Activated naive CD8-positive, alpha-beta T cell (primary cell): ENCODE measurements around the gene PTPN9.
A peak's percentile ranks its signal among the peaks of the same experiment; 100 is the strongest.
"Not testable (repeated sequence)": the region's sequence is repeated elsewhere in the genome, so short reads cannot be mapped to it uniquely, and the experiment has no call there.

Experiments
- H3K27ac Mint-ChIP-seq: one replicate; pipeline ENCODE4 v1.8.0; 2021; ENCODE audit warnings: mixed read lengths
- H3K27me3 Mint-ChIP-seq: one replicate; pipeline ENCODE4 v1.8.0; 2021; ENCODE audit warnings: mixed read lengths
- H3K36me3 Mint-ChIP-seq: one replicate; pipeline ENCODE4 v1.8.0; 2021; ENCODE audit warnings: mixed read lengths
- H3K4me1 Mint-ChIP-seq: one replicate; pipeline ENCODE4 v1.8.0; 2021; ENCODE audit warnings: low read depth, mixed read lengths
- H3K4me3 Mint-ChIP-seq: one replicate; pipeline ENCODE4 v1.8.0; 2021; ENCODE audit warnings: mild to moderate bottlenecking, mixed read lengths
- H3K9me3 Mint-ChIP-seq: one replicate; pipeline ENCODE4 v1.8.0; 2021; ENCODE audit warnings: low read depth, mixed read lengths

PTPN9 gene

GRCh38 chr15:75561888-75562287 is 17.2 kb downstream of the PTPN9 start:
- Mint-ChIP-seq H3K27me3 (no peaks in the 10 kb centered on the region), H3K36me3 (peaks cover 2% of the 10 kb centered on the region), H3K4me3 (no peak overlapping the region), H3K9me3 (no peaks in the 10 kb centered on the region), H3K4me1 (peaks cover 3% of the 10 kb centered on the region), H3K27ac (no peak overlapping the region)

- not testable (repeated sequence) for H3K27ac Mint-ChIP-seq, H3K4me3 Mint-ChIP-seq, H3K4me1 Mint-ChIP-seq, H3K9me3 Mint-ChIP-seq, H3K27me3 Mint-ChIP-seq, H3K36me3 Mint-ChIP-seq
These were observed 19.8 kb downstream of the PTPN9 start for GRCh38 chr15:75559360-75559759.

GRCh38 chr15:75558955-75559354 is 20.2 kb downstream of the PTPN9 start:
- not testable (repeated sequence) for H3K4me1 Mint-ChIP-seq, H3K9me3 Mint-ChIP-seq, H3K36me3 Mint-ChIP-seq, H3K27ac Mint-ChIP-seq, H3K27me3 Mint-ChIP-seq, H3K4me3 Mint-ChIP-seq

GRCh38 chr15:75554717-75555116 is 24.4 kb downstream of the PTPN9 start:
- H3K27ac Mint-ChIP-seq, result no peak overlapping the region
- no peaks in the 10 kb centered on the region for H3K4me1 Mint-ChIP-seq
- no peaks in the 10 kb centered on the region for H3K9me3 Mint-ChIP-seq
- H3K4me3 Mint-ChIP-seq, result no peak overlapping the region
- no peaks in the 10 kb centered on the region for H3K36me3 Mint-ChIP-seq
- no peaks in the 10 kb centered on the region for H3K27me3 Mint-ChIP-seq

- Mint-ChIP-seq H3K27me3 (no peaks in the 10 kb centered on the region), H3K9me3 (no peaks in the 10 kb centered on the region), H3K36me3 (no peaks in the 10 kb centered on the region), H3K4me1 (no peaks in the 10 kb centered on the region), H3K27ac (no peak overlapping the region), H3K4me3 (no peak overlapping the region)
These were observed 25.5 kb downstream of the PTPN9 start for GRCh38 chr15:75553659-75554058.

GRCh38 chr15:75551091-75551490 is 28.0 kb downstream of the PTPN9 start:
- H3K4me3 Mint-ChIP-seq, result no peak overlapping the region
- no peak overlapping the region for H3K27ac Mint-ChIP-seq
- no peaks in the 10 kb centered on the region for H3K4me1 Mint-ChIP-seq
- no peaks in the 10 kb centered on the region for H3K36me3 Mint-ChIP-seq
- H3K9me3 Mint-ChIP-seq, result no peaks in the 10 kb centered on the region
- H3K27me3 Mint-ChIP-seq, result no peaks in the 10 kb centered on the region

- Mint-ChIP-seq H3K4me1 (peaks cover 16% of the 10 kb centered on the region), H3K27me3 (no peaks in the 10 kb centered on the region), H3K9me3 (no peaks in the 10 kb centered on the region), H3K4me3 (no peak overlapping the region), H3K36me3 (no peaks in the 10 kb centered on the region), H3K27ac (no peak overlapping the region)
These were observed 34.1 kb downstream of the PTPN9 start for GRCh38 chr15:75545064-75545463.

- no peaks in the 10 kb centered on the region for H3K9me3 Mint-ChIP-seq
- no peak overlapping the region for H3K4me3 Mint-ChIP-seq
- H3K4me1 Mint-ChIP-seq, result peaks cover 19% of the 10 kb centered on the region
- no peaks in the 10 kb centered on the region for H3K36me3 Mint-ChIP-seq
- no peaks in the 10 kb centered on the region for H3K27me3 Mint-ChIP-seq
- no peak overlapping the region for H3K27ac Mint-ChIP-seq
These were observed 34.8 kb downstream of the PTPN9 start for GRCh38 chr15:75544359-75544758.

GRCh38 chr15:75542949-75543545 is 36.1 kb downstream of the PTPN9 start:
- not testable (repeated sequence) for H3K4me3 Mint-ChIP-seq, H3K27me3 Mint-ChIP-seq, H3K27ac Mint-ChIP-seq, H3K9me3 Mint-ChIP-seq, H3K36me3 Mint-ChIP-seq
- H3K4me1 Mint-ChIP-seq, result peaks cover 19% of the 10 kb centered on the region

- Mint-ChIP-seq H3K9me3 (no peaks in the 10 kb centered on the region), H3K27ac (no peak overlapping the region), H3K27me3 (no peaks in the 10 kb centered on the region)
These were observed 36.7 kb downstream of the PTPN9 start for GRCh38 chr15:75542386-75542797.

GRCh38 chr15:75538376-75538775 is 40.7 kb downstream of the PTPN9 start:
- H3K9me3 Mint-ChIP-seq, result no peaks in the 10 kb centered on the region
- H3K4me3 Mint-ChIP-seq, result no peak overlapping the region
- H3K4me1 Mint-ChIP-seq, result peaks cover 8% of the 10 kb centered on the region
- H3K27ac Mint-ChIP-seq, result no peak overlapping the region
- peaks cover 2% of the 10 kb centered on the region for H3K36me3 Mint-ChIP-seq
- H3K27me3 Mint-ChIP-seq, result no peaks in the 10 kb centered on the region

More at GRCh38 chr15:75542386-75542797, 36.7 kb downstream of the PTPN9 start:
- peaks cover 21% of the 10 kb centered on the region for H3K4me1 Mint-ChIP-seq
- H3K4me3 Mint-ChIP-seq, result no peak overlapping the region
- peaks cover 2% of the 10 kb centered on the region for H3K36me3 Mint-ChIP-seq

GRCh38 chr15:75533945-75534344 is 45.2 kb downstream of the PTPN9 start:
- Mint-ChIP-seq H3K9me3 (no peaks in the 10 kb centered on the region), H3K4me1 (peaks cover 12% of the 10 kb centered on the region), H3K36me3 (peaks cover 2% of the 10 kb centered on the region), H3K27ac (peak overlapping the region; percentile 41), H3K27me3 (no peaks in the 10 kb centered on the region), H3K4me3 (no peak overlapping the region)

- H3K4me3 Mint-ChIP-seq, result no peak overlapping the region
- no peaks in the 10 kb centered on the region for H3K9me3 Mint-ChIP-seq
- no peaks in the 10 kb centered on the region for H3K27me3 Mint-ChIP-seq
- H3K36me3 Mint-ChIP-seq, result no peaks in the 10 kb centered on the region
- H3K27ac Mint-ChIP-seq, result no peak overlapping the region
- H3K4me1 Mint-ChIP-seq, result peaks cover 10% of the 10 kb centered on the region
These were observed 46.5 kb downstream of the PTPN9 start for GRCh38 chr15:75532413-75533250.

GRCh38 chr15:75531041-75531450 is 48.1 kb downstream of the PTPN9 start:
- Mint-ChIP-seq H3K4me1 (peaks cover 10% of the 10 kb centered on the region), H3K9me3 (no peaks in the 10 kb centered on the region), H3K27ac (no peak overlapping the region), H3K27me3 (no peaks in the 10 kb centered on the region), H3K36me3 (peaks cover 6% of the 10 kb centered on the region), H3K4me3 (no peak overlapping the region)

GRCh38 chr15:75530169-75530568 is 48.9 kb downstream of the PTPN9 start:
- H3K4me1 Mint-ChIP-seq, result peaks cover 10% of the 10 kb centered on the region
- peaks cover 6% of the 10 kb centered on the region for H3K36me3 Mint-ChIP-seq
- H3K27me3 Mint-ChIP-seq, result no peaks in the 10 kb centered on the region
- H3K4me3 Mint-ChIP-seq, result no peak overlapping the region
- H3K9me3 Mint-ChIP-seq, result no peaks in the 10 kb centered on the region
- no peak overlapping the region for H3K27ac Mint-ChIP-seq

GRCh38 chr15:75525756-75526155 is 53.4 kb downstream of the PTPN9 start:
- not testable (repeated sequence) for H3K4me3 Mint-ChIP-seq, H3K27ac Mint-ChIP-seq, H3K36me3 Mint-ChIP-seq, H3K4me1 Mint-ChIP-seq, H3K27me3 Mint-ChIP-seq, H3K9me3 Mint-ChIP-seq
